HepG2 (cell line): ENCODE data around the gene ST6GALNAC2. TPM values are rescaled to one million over a fixed set of nuclear protein-coding genes. Genes with fewer than 3 reads are reported as not detected.
A peak's percentile ranks its signal among the peaks of the same experiment; 100 is the strongest.

Source experiments
- CCAR2 ChIP-seq: fragments of 200-400 bp; formaldehyde crosslinking; optimal IDR thresholded peaks from 2 replicates; pipeline ENCODE3; 2018; ENCODE audit warnings: low read depth, mild to moderate bottlenecking, low read length, moderate library complexity
- FUBP1 ChIP-seq: sonication (generic); formaldehyde crosslinking; IDR thresholded peaks from 2 replicates; pipeline ENCODE4 v1.5.1; 2020; ENCODE audit warnings: missing genetic modification reagents, mild to moderate bottlenecking, borderline replicate concordance
- GPN1 ChIP-seq: sonication (generic); formaldehyde crosslinking; IDR thresholded peaks from 2 replicates; pipeline ENCODE4 v1.5.1; 2020; ENCODE audit warnings: missing genetic modification reagents, borderline replicate concordance
- IRF1 ChIP-seq: sonication (generic); formaldehyde crosslinking; IDR thresholded peaks from 2 replicates; pipeline ENCODE4 v1.4.0; 2020; ENCODE audit warnings: low read depth, mild to moderate bottlenecking, missing genetic modification reagents
- KAT8 ChIP-seq: IDR thresholded peaks from 2 replicates; pipeline ENCODE4 v1.6.1; 2016; ENCODE audit warnings: missing genetic modification reagents, missing compliant biosample characterization
- MIER3 ChIP-seq: IDR thresholded peaks from 2 replicates; pipeline ENCODE4 v1.6.1; 2016; ENCODE audit warnings: missing compliant biosample characterization, borderline replicate concordance
- MTA1 ChIP-seq: sonication (generic); formaldehyde crosslinking; IDR thresholded peaks from 2 replicates; pipeline ENCODE4 v1.4.0; 2020; ENCODE audit warnings: missing genetic modification reagents, mild to moderate bottlenecking, borderline replicate concordance
- MXD3 ChIP-seq: IDR thresholded peaks from 2 replicates; pipeline ENCODE4 v1.6.1; 2016; ENCODE audit warnings: mild to moderate bottlenecking, missing biosample characterization, missing genetic modification reagents
- NFE2 ChIP-seq: sonication (generic); formaldehyde crosslinking; IDR thresholded peaks from 2 replicates; pipeline ENCODE4 v1.4.0; 2020; ENCODE audit warnings: missing genetic modification reagents
- NR2F6 ChIP-seq, 2 experiments: IDR thresholded peaks; 2 replicates each; pipeline ENCODE4 v1.6.1; 2016; ENCODE audit warnings: antibody characterized with exemption in 1 of 2, mild to moderate bottlenecking in 1 of 2
- SMAD9 ChIP-seq: sonication (generic); formaldehyde crosslinking; IDR thresholded peaks from 2 replicates; pipeline ENCODE4 v1.5.1; 2020; ENCODE audit warnings: mild to moderate bottlenecking, missing genetic modification reagents
- ZBTB38 ChIP-seq: sonication (generic); formaldehyde crosslinking; IDR thresholded peaks from 2 replicates; pipeline ENCODE4 v1.5.1; 2020; ENCODE audit warnings: mild to moderate bottlenecking, missing genetic modification reagents
- ZFAT ChIP-seq: sonication (generic); formaldehyde crosslinking; conservative IDR thresholded peaks from 2 replicates; pipeline ENCODE4 v1.8.1; 2023; ENCODE audit warnings: missing genetic modification reagents, inconsistent platforms
- ZNF335 ChIP-seq: sonication (generic); formaldehyde crosslinking; IDR thresholded peaks from 2 replicates; pipeline ENCODE4 v1.4.0; 2020; ENCODE audit warnings: missing genetic modification reagents
- ZNF337 ChIP-seq: sonication (generic); formaldehyde crosslinking; IDR thresholded peaks from 2 replicates; pipeline ENCODE4 v1.5.1; 2020; ENCODE audit warnings: missing genetic modification reagents, low read depth, mild to moderate bottlenecking, borderline replicate concordance
- ZNF33A ChIP-seq: sonication (generic); formaldehyde crosslinking; IDR thresholded peaks from 2 replicates; pipeline ENCODE4 v1.5.1; 2020; ENCODE audit warnings: missing genetic modification reagents, mild to moderate bottlenecking, moderate library complexity, borderline replicate concordance
- ZNF547 ChIP-seq: sonication (generic); formaldehyde crosslinking; IDR thresholded peaks from 2 replicates; pipeline ENCODE4 v1.5.1; 2020; ENCODE audit warnings: mild to moderate bottlenecking, missing genetic modification reagents
- ZNF678 ChIP-seq: sonication (generic); formaldehyde crosslinking; IDR thresholded peaks from 2 replicates; pipeline ENCODE4 v1.4.0; 2020; ENCODE audit warnings: mild to moderate bottlenecking, missing genetic modification reagents
- ZNF749 ChIP-seq: sonication (generic); formaldehyde crosslinking; IDR thresholded peaks from 2 replicates; pipeline ENCODE4 v1.8.0; 2022; ENCODE audit warnings: mild to moderate bottlenecking, missing genetic modification reagents, moderate library complexity, borderline replicate concordance
- ZSCAN21 ChIP-seq: sonication (generic); formaldehyde crosslinking; IDR thresholded peaks from 2 replicates; pipeline ENCODE4 v1.8.0; 2022; ENCODE audit warnings: mild to moderate bottlenecking, missing genetic modification reagents, moderate library complexity, borderline replicate concordance
- ZSCAN9 ChIP-seq: IDR thresholded peaks from 2 replicates; pipeline ENCODE4 v1.6.1; 2016; ENCODE audit warnings: borderline replicate concordance
- polyA plus RNA-seq, 8 experiments: library from polyadenylated mRNA; depleted of rRNA in 3 of 8; stranded (reverse) in 7 of 8; unstranded in 1 of 8; fragments of >200 nt; fragmentation: Illumina TruSeq in 4 of 8; extraction: Trizol in 4 of 8; gene quantifications; 2 replicates each; pipeline versions ENCODE4 v1.2.1 to v1.2.3, GENCODE V29; 2011 to 2016; ENCODE audit warnings: low read depth in 4 of 8, missing spikeins in 1 of 8, mixed read lengths in 1 of 8; ENCODE audit not compliant: insufficient read depth in 1 of 8
- total RNA-seq, 5 experiments: library from RNA; depleted of rRNA; stranded (reverse); fragments of >200 nt; fragmentation: Illumina TruSeq; extraction: Trizol; gene quantifications; 2 replicates each; pipeline ENCODE4 v1.2.3, GENCODE V29; 2016; ENCODE audit warnings: low read depth in 1 of 5
- TF ChIP-seq, protein P1 (sequence below): sonication (generic); formaldehyde crosslinking; IDR thresholded peaks from 2 replicates; pipeline ENCODE4 v1.5.0; 2020; ENCODE audit warnings: missing genetic modification reagents
- TF ChIP-seq, protein P2 (sequence below): sonication (generic); formaldehyde crosslinking; IDR thresholded peaks from 2 replicates; pipeline ENCODE4 v1.4.0; 2020; ENCODE audit warnings: missing genetic modification reagents, borderline replicate concordance

ST6GALNAC2 gene
- total and polyA plus RNA-seq, 2 of the 13 experiments (the other 11 are each of a cell fraction or from before 2014, with no cell fraction given), result 0.12 to 0.49 TPM

- TF ChIP-seq ZNF547 (CRISPR knock-in tag), result no peak
- TF ChIP-seq ZNF335 (CRISPR knock-in tag), result no peak
- TF ChIP-seq ZNF337 (CRISPR knock-in tag), result no peak
- no peak for TF ChIP-seq GPN1 (CRISPR knock-in tag)
- no peak for TF ChIP-seq FUBP1
- no peak for TF ChIP-seq SMAD9 (CRISPR knock-in tag)
- TF ChIP-seq ZBTB38 (CRISPR knock-in tag), result no peak
- TF ChIP-seq ZNF33A, result no peak
- TF ChIP-seq ZNF749, result no peak
- TF ChIP-seq NR2F6 (IDR thresholded peaks at IDR 0.05), result peak; percentile 57
- TF ChIP-seq NR2F6 (CRISPR knock-in tag; IDR thresholded peaks at IDR 0.05), result peak; percentile 75; the same call in 1 of the 2 replicates
- peak; percentile 48; the same call in 1 of the 2 replicates for TF ChIP-seq KAT8 (CRISPR knock-in tag)
- no peak for TF ChIP-seq NFE2 (CRISPR knock-in tag)
- TF ChIP-seq ZSCAN9 (CRISPR knock-in tag), result peak; percentile 84; the same call in 1 of the 2 replicates
- TF ChIP-seq MIER3 (CRISPR knock-in tag), result peak; percentile 39; the same call in 1 of the 2 replicates
- TF ChIP-seq, protein P1, sequence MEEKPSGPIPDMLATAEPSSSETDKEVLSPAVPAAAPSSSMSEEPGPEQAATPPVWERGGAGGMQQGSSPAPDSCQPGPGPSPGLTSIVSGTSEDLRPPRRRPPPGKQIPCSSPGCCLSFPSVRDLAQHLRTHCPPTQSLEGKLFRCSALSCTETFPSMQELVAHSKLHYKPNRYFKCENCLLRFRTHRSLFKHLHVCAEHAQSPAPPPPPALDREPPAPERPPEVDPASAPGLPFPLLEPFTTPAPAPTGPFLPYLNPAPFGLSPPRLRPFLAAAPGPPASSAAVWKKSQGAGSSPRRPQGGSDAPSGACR (CRISPR knock-in tag), result no peak
- peak; percentile 68; the same call in 1 of the 2 replicates for TF ChIP-seq MTA1 (CRISPR knock-in tag)
- no peak for TF ChIP-seq ZFAT
- TF ChIP-seq CCAR2, result no peak
- TF ChIP-seq ZNF678 (CRISPR knock-in tag), result no peak
- no peak; the same call in 1 of the 2 replicates for TF ChIP-seq ZSCAN21 (CRISPR knock-in tag)
- TF ChIP-seq IRF1 (CRISPR knock-in tag), result no peak
- TF ChIP-seq, protein P2, sequence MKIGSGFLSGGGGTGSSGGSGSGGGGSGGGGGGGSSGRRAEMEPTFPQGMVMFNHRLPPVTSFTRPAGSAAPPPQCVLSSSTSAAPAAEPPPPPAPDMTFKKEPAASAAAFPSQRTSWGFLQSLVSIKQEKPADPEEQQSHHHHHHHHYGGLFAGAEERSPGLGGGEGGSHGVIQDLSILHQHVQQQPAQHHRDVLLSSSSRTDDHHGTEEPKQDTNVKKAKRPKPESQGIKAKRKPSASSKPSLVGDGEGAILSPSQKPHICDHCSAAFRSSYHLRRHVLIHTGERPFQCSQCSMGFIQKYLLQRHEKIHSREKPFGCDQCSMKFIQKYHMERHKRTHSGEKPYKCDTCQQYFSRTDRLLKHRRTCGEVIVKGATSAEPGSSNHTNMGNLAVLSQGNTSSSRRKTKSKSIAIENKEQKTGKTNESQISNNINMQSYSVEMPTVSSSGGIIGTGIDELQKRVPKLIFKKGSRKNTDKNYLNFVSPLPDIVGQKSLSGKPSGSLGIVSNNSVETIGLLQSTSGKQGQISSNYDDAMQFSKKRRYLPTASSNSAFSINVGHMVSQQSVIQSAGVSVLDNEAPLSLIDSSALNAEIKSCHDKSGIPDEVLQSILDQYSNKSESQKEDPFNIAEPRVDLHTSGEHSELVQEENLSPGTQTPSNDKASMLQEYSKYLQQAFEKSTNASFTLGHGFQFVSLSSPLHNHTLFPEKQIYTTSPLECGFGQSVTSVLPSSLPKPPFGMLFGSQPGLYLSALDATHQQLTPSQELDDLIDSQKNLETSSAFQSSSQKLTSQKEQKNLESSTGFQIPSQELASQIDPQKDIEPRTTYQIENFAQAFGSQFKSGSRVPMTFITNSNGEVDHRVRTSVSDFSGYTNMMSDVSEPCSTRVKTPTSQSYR (CRISPR knock-in tag), result peak; percentile 84
- no peak for TF ChIP-seq MXD3 (CRISPR knock-in tag)
These were observed 15.9 kb downstream of the ST6GALNAC2 start (continued) for GRCh38 chr17:76569607-76570279.
